ENCODE measurements around the gene PRSS1. TPM values are rescaled to one million over a fixed set of nuclear protein-coding genes. Genes with fewer than 3 reads are reported as not detected.

PRSS1 gene
- polyA plus RNA-seq, 3 donors from 2014 or later = 0.13 TPM; not detected in 2

- Mint-ChIP-seq H3K27me3 (ENCODE audit: low read depth in 3 of 3) (peaks cover 16 to 34% (median 24%) of the 10 kb centered on the region in 3 donors), H3K36me3 (peaks cover 20 to 45% (median 42%) of the 10 kb centered on the region in 3 donors), H3K27ac (peak overlapping the region; percentile 97 to 100 (median 100)), H3K9me3 (no peaks in the 10 kb centered on the region), H3K4me1 (peaks cover 83% of the 10 kb centered on the region in 2 donors), H3K4me3 (peak overlapping the region; percentile 98 to 100 (median 100))
- DNase-seq = peak; percentile 62 to 67 (median 66)
These were observed 46.1 kb downstream of the PRSS1 start for GRCh38 chr7:142795339-142795863.

- peaks cover 83% of the 10 kb centered on the region in 2 donors for H3K4me1 Mint-ChIP-seq
- H3K9me3 Mint-ChIP-seq = no peaks in the 10 kb centered on the region
- H3K27ac Mint-ChIP-seq = peak overlapping the region; percentile 97 to 100 (median 100)
- H3K4me3 Mint-ChIP-seq = peak overlapping the region; percentile 98 to 100 (median 100)
- DNase-seq = peak in 1 of 3 donors; percentile 16
- peaks cover 16 to 34% (median 24%) of the 10 kb centered on the region in 3 donors for H3K27me3 Mint-ChIP-seq (ENCODE audit: low read depth in 3 of 3)
- peaks cover 25 to 46% (median 43%) of the 10 kb centered on the region in 3 donors for H3K36me3 Mint-ChIP-seq
These were observed 46.8 kb downstream of the PRSS1 start for GRCh38 chr7:142796001-142796500.

GRCh38 chr7:142796501-142797390 is 47.5 kb downstream of the PRSS1 start:
- H3K4me3 Mint-ChIP-seq = peak overlapping the region; percentile 98 to 100 (median 100)
- H3K4me1 Mint-ChIP-seq = peaks cover 83 to 84% of the 10 kb centered on the region in 2 donors
- no peaks in the 10 kb centered on the region for H3K9me3 Mint-ChIP-seq
- DNase-seq = peak; percentile 37 to 52 (median 44)
- H3K27ac Mint-ChIP-seq = peak overlapping the region; percentile 97 to 100 (median 100)
- H3K27me3 Mint-ChIP-seq (ENCODE audit: low read depth in 3 of 3) = peaks cover 16 to 34% (median 24%) of the 10 kb centered on the region in 3 donors
- H3K36me3 Mint-ChIP-seq = peaks cover 29 to 47% (median 42%) of the 10 kb centered on the region in 3 donors

- H3K4me3 Mint-ChIP-seq = peak overlapping the region; percentile 98 to 100 (median 100)
- peak; percentile 38 to 55 (median 48) for DNase-seq
- peaks cover 83 to 86% of the 10 kb centered on the region in 2 donors for H3K4me1 Mint-ChIP-seq
- peaks cover 16 to 34% (median 24%) of the 10 kb centered on the region in 3 donors for H3K27me3 Mint-ChIP-seq (ENCODE audit: low read depth in 3 of 3)
- H3K36me3 Mint-ChIP-seq = peaks cover 38 to 50% (median 46%) of the 10 kb centered on the region in 3 donors
- no peaks in the 10 kb centered on the region for H3K9me3 Mint-ChIP-seq
- peak overlapping the region; percentile 97 to 100 (median 100) for H3K27ac Mint-ChIP-seq
These were observed 48.4 kb downstream of the PRSS1 start for GRCh38 chr7:142797391-142798377.

GRCh38 chr7:142798451-142799436 is 49.5 kb downstream of the PRSS1 start:
- peaks cover 41 to 53% (median 46%) of the 10 kb centered on the region in 3 donors for H3K36me3 Mint-ChIP-seq
- H3K9me3 Mint-ChIP-seq = no peaks in the 10 kb centered on the region
- H3K27ac Mint-ChIP-seq = peak overlapping the region; percentile 97 to 100 (median 100)
- H3K4me3 Mint-ChIP-seq = peak overlapping the region; percentile 98 to 100 (median 100)
- H3K27me3 Mint-ChIP-seq (ENCODE audit: low read depth in 3 of 3) = peaks cover 16 to 34% (median 24%) of the 10 kb centered on the region in 3 donors
- DNase-seq = peak in 2 of 3 donors; percentile 53 to 57
- H3K4me1 Mint-ChIP-seq = peaks cover 83 to 88% of the 10 kb centered on the region in 2 donors

GRCh38 chr7:142799437-142799835 is 50.2 kb downstream of the PRSS1 start:
- H3K4me3 Mint-ChIP-seq = peak overlapping the region; percentile 98 to 100 (median 100)
- peaks cover 39 to 57% (median 45%) of the 10 kb centered on the region in 3 donors for H3K36me3 Mint-ChIP-seq

GRCh38 chr7:142800088-142800487 is 50.8 kb downstream of the PRSS1 start:
- Mint-ChIP-seq H3K4me1 (peaks cover 83 to 88% of the 10 kb centered on the region in 2 donors), H3K9me3 (no peaks in the 10 kb centered on the region), H3K27me3 (ENCODE audit: low read depth in 3 of 3) (peaks cover 19 to 38% (median 22%) of the 10 kb centered on the region in 3 donors), H3K4me3 (peak overlapping the region; percentile 98 to 100 (median 100)), H3K36me3 (peaks cover 42 to 63% (median 52%) of the 10 kb centered on the region in 3 donors), H3K27ac (peak overlapping the region; percentile 97 to 100 (median 100))
- DNase-seq = peak in 1 of 3 donors; percentile 41

More at GRCh38 chr7:142799437-142799835, 50.2 kb downstream of the PRSS1 start:
- no peak for DNase-seq
- H3K4me1 Mint-ChIP-seq = peaks cover 83 to 88% of the 10 kb centered on the region in 2 donors
- no peaks in the 10 kb centered on the region for H3K9me3 Mint-ChIP-seq
- peak overlapping the region; percentile 97 to 100 (median 100) for H3K27ac Mint-ChIP-seq
- H3K27me3 Mint-ChIP-seq (ENCODE audit: low read depth in 3 of 3) = peaks cover 16 to 34% (median 22%) of the 10 kb centered on the region in 3 donors

- Mint-ChIP-seq H3K27ac (peak overlapping the region; percentile 97 to 100 (median 100)), H3K4me3 (peak overlapping the region; percentile 98 to 100 (median 100)), H3K36me3 (peaks cover 42 to 63% (median 53%) of the 10 kb centered on the region in 3 donors), H3K4me1 (peaks cover 83 to 88% of the 10 kb centered on the region in 2 donors), H3K9me3 (no peaks in the 10 kb centered on the region), H3K27me3 (ENCODE audit: low read depth in 3 of 3) (peaks cover 14 to 33% (median 19%) of the 10 kb centered on the region in 3 donors)
- DNase-seq = no peak
These were observed 51.5 kb downstream of the PRSS1 start for GRCh38 chr7:142800699-142801260.

GRCh38 chr7:142801601-142802295 is 52.5 kb downstream of the PRSS1 start:
- Mint-ChIP-seq H3K36me3 (peaks cover 42 to 63% (median 53%) of the 10 kb centered on the region in 3 donors), H3K27ac (peak overlapping the region; percentile 97 to 100 (median 100)), H3K9me3 (no peaks in the 10 kb centered on the region), H3K4me1 (peaks cover 90% of the 10 kb centered on the region in 2 donors), H3K4me3 (peak overlapping the region; percentile 28 to 73 (median 57)), H3K27me3 (ENCODE audit: low read depth in 3 of 3) (peaks cover 6 to 25% (median 9%) of the 10 kb centered on the region in 3 donors)
- DNase-seq = no peak

GRCh38 chr7:142802301-142802700 is 53.0 kb downstream of the PRSS1 start:
- no peaks in the 10 kb centered on the region for H3K9me3 Mint-ChIP-seq
- H3K4me1 Mint-ChIP-seq = peaks cover 95 to 96% of the 10 kb centered on the region in 2 donors
- DNase-seq = no peak
- H3K27me3 Mint-ChIP-seq (ENCODE audit: low read depth in 3 of 3) = peaks cover 6 to 27% (median 9%) of the 10 kb centered on the region in 3 donors
- H3K27ac Mint-ChIP-seq = peak overlapping the region; percentile 97 to 100 (median 100)
- H3K36me3 Mint-ChIP-seq = peaks cover 42 to 63% (median 53%) of the 10 kb centered on the region in 3 donors
- peak overlapping the region in 4 of 5 donors; percentile 36 to 62 (median 57) for H3K4me3 Mint-ChIP-seq

Measured in immature natural killer cell (primary cell).